HL-60 (cell line): ENCODE measurements around the gene DMD.

Experiments used
- TF ChIP-seq, protein P1 (sequence below): IDR thresholded peaks from one replicate; pipeline ENCODE4 v1.5.1; 2011; ENCODE audit warnings: low read length, control low read depth, inconsistent platforms; ENCODE audit not compliant: insufficient read depth
- TF ChIP-seq, protein P2 (sequence below): IDR thresholded peaks from 2 replicates; pipeline ENCODE4 v1.6.1; 2012; ENCODE audit warnings: low read depth; ENCODE audit not compliant: insufficient replicate concordance

DNA sequence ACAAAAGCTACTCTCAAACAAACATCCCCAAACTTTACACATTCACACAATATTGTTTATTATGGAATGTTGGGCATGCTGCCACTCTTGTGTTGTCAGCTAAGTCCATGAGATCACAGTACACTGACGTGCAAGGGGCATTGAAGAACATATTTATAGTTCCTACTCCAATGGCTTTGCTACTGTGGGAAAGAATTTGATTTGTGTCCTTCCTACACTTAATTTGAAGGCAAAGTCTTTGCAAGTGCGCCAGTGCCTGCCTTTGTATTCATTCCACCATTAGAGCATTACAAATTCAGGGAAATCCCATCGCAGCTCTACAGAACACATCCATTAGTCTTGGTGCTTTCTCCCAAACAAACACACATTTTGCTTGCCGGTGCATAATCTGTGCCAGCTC lies 2094.1 kb downstream of the DMD start:
- TF ChIP-seq, protein P1, sequence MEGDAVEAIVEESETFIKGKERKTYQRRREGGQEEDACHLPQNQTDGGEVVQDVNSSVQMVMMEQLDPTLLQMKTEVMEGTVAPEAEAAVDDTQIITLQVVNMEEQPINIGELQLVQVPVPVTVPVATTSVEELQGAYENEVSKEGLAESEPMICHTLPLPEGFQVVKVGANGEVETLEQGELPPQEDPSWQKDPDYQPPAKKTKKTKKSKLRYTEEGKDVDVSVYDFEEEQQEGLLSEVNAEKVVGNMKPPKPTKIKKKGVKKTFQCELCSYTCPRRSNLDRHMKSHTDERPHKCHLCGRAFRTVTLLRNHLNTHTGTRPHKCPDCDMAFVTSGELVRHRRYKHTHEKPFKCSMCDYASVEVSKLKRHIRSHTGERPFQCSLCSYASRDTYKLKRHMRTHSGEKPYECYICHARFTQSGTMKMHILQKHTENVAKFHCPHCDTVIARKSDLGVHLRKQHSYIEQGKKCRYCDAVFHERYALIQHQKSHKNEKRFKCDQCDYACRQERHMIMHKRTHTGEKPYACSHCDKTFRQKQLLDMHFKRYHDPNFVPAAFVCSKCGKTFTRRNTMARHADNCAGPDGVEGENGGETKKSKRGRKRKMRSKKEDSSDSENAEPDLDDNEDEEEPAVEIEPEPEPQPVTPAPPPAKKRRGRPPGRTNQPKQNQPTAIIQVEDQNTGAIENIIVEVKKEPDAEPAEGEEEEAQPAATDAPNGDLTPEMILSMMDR, result no peak
- TF ChIP-seq, protein P2, sequence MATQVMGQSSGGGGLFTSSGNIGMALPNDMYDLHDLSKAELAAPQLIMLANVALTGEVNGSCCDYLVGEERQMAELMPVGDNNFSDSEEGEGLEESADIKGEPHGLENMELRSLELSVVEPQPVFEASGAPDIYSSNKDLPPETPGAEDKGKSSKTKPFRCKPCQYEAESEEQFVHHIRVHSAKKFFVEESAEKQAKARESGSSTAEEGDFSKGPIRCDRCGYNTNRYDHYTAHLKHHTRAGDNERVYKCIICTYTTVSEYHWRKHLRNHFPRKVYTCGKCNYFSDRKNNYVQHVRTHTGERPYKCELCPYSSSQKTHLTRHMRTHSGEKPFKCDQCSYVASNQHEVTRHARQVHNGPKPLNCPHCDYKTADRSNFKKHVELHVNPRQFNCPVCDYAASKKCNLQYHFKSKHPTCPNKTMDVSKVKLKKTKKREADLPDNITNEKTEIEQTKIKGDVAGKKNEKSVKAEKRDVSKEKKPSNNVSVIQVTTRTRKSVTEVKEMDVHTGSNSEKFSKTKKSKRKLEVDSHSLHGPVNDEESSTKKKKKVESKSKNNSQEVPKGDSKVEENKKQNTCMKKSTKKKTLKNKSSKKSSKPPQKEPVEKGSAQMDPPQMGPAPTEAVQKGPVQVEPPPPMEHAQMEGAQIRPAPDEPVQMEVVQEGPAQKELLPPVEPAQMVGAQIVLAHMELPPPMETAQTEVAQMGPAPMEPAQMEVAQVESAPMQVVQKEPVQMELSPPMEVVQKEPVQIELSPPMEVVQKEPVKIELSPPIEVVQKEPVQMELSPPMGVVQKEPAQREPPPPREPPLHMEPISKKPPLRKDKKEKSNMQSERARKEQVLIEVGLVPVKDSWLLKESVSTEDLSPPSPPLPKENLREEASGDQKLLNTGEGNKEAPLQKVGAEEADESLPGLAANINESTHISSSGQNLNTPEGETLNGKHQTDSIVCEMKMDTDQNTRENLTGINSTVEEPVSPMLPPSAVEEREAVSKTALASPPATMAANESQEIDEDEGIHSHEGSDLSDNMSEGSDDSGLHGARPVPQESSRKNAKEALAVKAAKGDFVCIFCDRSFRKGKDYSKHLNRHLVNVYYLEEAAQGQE, result no peak
